Breast epithelium (tissue), 3 donors: ENCODE measurements around the gene CTSE.

Source experiments
- CTCF ChIP-seq, 3 donors: fragments of 450-650 bp; IDR thresholded peaks; one replicate each; pipeline ENCODE4 v1.5.1; 2016 to 2017; ENCODE audit warnings: antibody characterized with exemption in 3 of 3, mild to moderate bottlenecking in 3 of 3, moderate library complexity in 3 of 3
- POLR2AphosphoS5 ChIP-seq, 3 donors: sonication (generic); formaldehyde crosslinking; IDR thresholded peaks; one replicate each; pipeline ENCODE4 v1.6.1; 2017; ENCODE audit warnings: antibody characterized with exemption in 3 of 3

DNA sequence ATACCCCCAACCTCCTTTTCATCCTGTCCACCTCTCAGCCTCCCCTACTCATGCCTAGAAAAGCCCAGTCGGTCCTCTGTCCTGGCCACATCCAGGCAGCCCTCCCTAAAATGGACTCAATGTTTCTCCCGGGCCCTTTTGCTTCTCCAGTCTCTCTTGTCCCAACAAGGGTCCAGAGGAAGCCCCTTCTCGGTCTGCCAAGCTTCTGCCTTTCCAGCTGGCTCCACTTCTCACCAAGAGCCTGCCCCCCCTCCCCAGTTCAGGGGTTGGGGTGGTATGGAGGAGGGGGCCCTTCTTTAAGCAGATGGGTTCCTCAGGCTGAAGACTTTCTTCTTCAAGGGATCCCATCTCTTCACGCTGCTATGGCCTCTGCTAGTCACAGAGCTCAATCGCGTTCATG is 44.4 kb downstream of the CTSE start:
- TF ChIP-seq CTCF (IDR thresholded peaks at IDR 0.05) (no peak), POLR2AphosphoS5 (IDR thresholded peaks at IDR 0.05) (no peak)
